ENCODE data around the gene SIL1. TPM values are rescaled to one million over a fixed set of nuclear protein-coding genes. Genes with fewer than 3 reads are reported as not detected.

SIL1 gene
- total RNA-seq, 1 experiment from 2014 or later = 46.5 TPM

GRCh38 chr5:138968601-138969000 lies 229.6 kb downstream of the SIL1 start:
- no peak for DNase-seq
- TF ChIP-seq EZH2 (IDR thresholded peaks at IDR 0.05; ENCODE audit: low read depth) = no peak
- Histone ChIP-seq H4K20me1 (ENCODE audit: insufficient read depth) (no peaks in the 10 kb centered on the region), H3K27ac (no peak overlapping the region), H3K9me2 (ENCODE audit: insufficient read depth) (no peaks in the 10 kb centered on the region), H2AFZ (no peak overlapping the region), H3K4me3 (no peak overlapping the region), H3F3A (ENCODE audit: insufficient read depth, low read depth) (no peaks in the 10 kb centered on the region), H3K4me2 (no peak overlapping the region), H3K4me1 (replicated peaks; ENCODE audit: insufficient read depth) (peaks cover 4% of the 10 kb centered on the region; the same call in 1 of the 2 replicates), H3K27me3 (ENCODE audit: insufficient read depth, low read depth) (no peaks in the 10 kb centered on the region), H3K36me3 (ENCODE audit: low read depth) (no peaks in the 10 kb centered on the region), H3K79me2 (ENCODE audit: low read depth) (no peaks in the 10 kb centered on the region), H3K9me3 (ENCODE audit: insufficient read depth, low read depth) (no peaks in the 10 kb centered on the region)
- ChIA-PET POLR2A (ENCODE audit: unreplicated experiment) (no interaction called here), CTCF (no interaction called here)
- intact Hi-C loops (cut with micrococcal nuclease; ENCODE audit: unreplicated experiment) = no loop called here
- no TSS peak for BruUV-seq (replicated peaks)

DNA sequence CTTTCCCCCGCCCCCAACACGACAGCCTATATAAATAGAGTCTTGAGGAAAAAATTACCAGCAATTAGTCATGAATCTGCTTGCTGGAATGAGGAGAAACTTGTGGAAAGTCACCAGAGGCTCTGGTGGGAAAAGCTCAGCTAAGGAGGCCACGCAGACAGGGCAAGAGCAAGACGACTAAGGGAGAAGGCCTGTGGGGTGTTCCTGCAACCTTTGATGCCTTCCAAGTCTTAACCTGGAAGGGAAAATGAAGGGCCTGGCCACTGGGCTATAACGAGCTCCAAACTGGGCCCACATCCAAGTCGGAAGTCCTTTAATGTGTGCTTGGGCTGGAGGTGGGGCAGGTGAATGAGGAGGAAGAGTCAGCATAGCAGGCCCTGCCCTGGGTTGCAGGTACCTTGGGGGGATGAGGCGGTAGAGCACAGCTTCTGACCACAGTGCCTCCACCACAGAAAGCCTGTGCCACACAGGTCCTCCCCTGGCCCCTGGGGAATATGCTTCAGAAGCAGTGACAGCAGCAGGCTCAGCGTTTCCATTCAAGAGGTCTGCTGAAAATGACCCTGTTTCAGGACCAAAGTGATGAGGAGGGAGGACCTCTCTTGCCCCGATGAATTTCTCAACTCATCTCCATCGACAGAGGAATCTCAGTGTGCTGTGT lies 230.2 kb downstream of the SIL1 start:
- Histone ChIP-seq H3K79me2 (ENCODE audit: low read depth) (no peaks in the 10 kb centered on the region), H3K27ac (no peak overlapping the region), H2AFZ (no peak overlapping the region), H3K4me3 (no peak overlapping the region), H4K20me1 (ENCODE audit: insufficient read depth) (no peaks in the 10 kb centered on the region), H3K4me2 (no peak overlapping the region), H3K36me3 (ENCODE audit: low read depth) (no peaks in the 10 kb centered on the region), H3F3A (ENCODE audit: insufficient read depth, low read depth) (no peaks in the 10 kb centered on the region), H3K4me1 (replicated peaks; ENCODE audit: insufficient read depth) (peaks cover 4% of the 10 kb centered on the region; the same call in 1 of the 2 replicates), H3K27me3 (ENCODE audit: insufficient read depth, low read depth) (no peaks in the 10 kb centered on the region), H3K9me3 (ENCODE audit: insufficient read depth, low read depth) (no peaks in the 10 kb centered on the region), H3K9me2 (ENCODE audit: insufficient read depth) (no peaks in the 10 kb centered on the region)
- CTCF ChIA-PET = no interaction called here
- intact Hi-C loops (cut with micrococcal nuclease; ENCODE audit: unreplicated experiment) = no loop called here
- TF ChIP-seq, protein P1, sequence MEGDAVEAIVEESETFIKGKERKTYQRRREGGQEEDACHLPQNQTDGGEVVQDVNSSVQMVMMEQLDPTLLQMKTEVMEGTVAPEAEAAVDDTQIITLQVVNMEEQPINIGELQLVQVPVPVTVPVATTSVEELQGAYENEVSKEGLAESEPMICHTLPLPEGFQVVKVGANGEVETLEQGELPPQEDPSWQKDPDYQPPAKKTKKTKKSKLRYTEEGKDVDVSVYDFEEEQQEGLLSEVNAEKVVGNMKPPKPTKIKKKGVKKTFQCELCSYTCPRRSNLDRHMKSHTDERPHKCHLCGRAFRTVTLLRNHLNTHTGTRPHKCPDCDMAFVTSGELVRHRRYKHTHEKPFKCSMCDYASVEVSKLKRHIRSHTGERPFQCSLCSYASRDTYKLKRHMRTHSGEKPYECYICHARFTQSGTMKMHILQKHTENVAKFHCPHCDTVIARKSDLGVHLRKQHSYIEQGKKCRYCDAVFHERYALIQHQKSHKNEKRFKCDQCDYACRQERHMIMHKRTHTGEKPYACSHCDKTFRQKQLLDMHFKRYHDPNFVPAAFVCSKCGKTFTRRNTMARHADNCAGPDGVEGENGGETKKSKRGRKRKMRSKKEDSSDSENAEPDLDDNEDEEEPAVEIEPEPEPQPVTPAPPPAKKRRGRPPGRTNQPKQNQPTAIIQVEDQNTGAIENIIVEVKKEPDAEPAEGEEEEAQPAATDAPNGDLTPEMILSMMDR (conservative IDR thresholded peaks at IDR 0.05) = no peak
- no peak for TF ChIP-seq EZH2 (IDR thresholded peaks at IDR 0.05; ENCODE audit: low read depth)
- BruUV-seq (replicated peaks) = no TSS peak
- DNase-seq = no peak
- POLR2A ChIA-PET (ENCODE audit: unreplicated experiment) = no interaction called here

DNA sequence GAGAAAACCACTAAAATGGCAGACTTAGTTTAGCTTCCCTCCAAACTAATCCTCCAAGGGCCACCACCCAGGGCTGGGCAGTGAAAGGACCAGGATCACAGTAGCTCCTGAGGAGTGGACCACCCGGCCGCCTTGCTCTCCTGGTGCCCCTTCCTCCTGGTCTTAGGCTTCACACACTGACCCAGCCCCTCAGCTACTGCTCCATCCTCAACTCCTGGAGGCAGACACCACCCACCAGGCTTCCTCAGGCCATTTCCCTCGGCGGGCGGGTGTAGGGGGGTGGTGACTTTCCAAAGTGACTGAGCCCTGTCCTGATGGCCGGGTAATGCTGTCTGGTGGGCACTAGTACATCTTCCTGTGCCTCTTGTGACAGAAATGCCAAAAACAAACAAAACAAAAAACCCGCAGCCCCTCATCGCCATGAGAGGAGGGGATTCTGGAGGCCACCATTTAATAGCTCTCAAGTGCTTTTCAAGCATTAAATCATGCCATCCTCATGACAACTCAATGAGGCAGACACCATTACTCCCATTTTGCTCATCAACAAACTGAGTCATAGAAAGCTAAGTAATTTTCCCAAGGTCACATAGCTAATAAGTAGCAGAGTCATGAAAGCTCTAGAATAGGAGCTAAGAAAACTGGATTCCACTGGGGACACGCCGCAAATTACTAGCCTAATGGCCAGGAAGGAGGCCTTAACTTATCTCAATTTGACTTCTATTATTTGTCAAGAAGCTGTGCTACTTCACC lies 231.8 kb downstream of the SIL1 start:
- no peak overlapping the region for H3K4me3 ChIP-seq
- H3K9me3 ChIP-seq (ENCODE audit: insufficient read depth, low read depth) = no peaks in the 10 kb centered on the region
- no peak overlapping the region for H3K27ac ChIP-seq
- no peaks in the 10 kb centered on the region for H3F3A ChIP-seq (ENCODE audit: insufficient read depth, low read depth)
- TF ChIP-seq EZH2 (IDR thresholded peaks at IDR 0.05; ENCODE audit: low read depth) = no peak
- TF ChIP-seq, protein P1 (conservative IDR thresholded peaks at IDR 0.05) = no peak
- peaks cover 4% of the 10 kb centered on the region; the same call in 1 of the 2 replicates for H3K4me1 ChIP-seq (replicated peaks; ENCODE audit: insufficient read depth)
- no TSS peak for BruUV-seq (replicated peaks)
- no peaks in the 10 kb centered on the region for H3K9me2 ChIP-seq (ENCODE audit: insufficient read depth)
- intact Hi-C loops (cut with micrococcal nuclease; ENCODE audit: unreplicated experiment) = no loop called here
- no peaks in the 10 kb centered on the region for H3K27me3 ChIP-seq (ENCODE audit: insufficient read depth, low read depth)
- DNase-seq = no peak
- no peak overlapping the region for H2AFZ ChIP-seq
- H3K4me2 ChIP-seq = no peak overlapping the region
- no peaks in the 10 kb centered on the region for H4K20me1 ChIP-seq (ENCODE audit: insufficient read depth)
- POLR2A ChIA-PET (ENCODE audit: unreplicated experiment) = no interaction called here
- no peaks in the 10 kb centered on the region for H3K36me3 ChIP-seq (ENCODE audit: low read depth)
- CTCF ChIA-PET = interaction anchor here (0.6 kb wide), 1 partner anchor 232 kb away, joined by 5 read pairs; no protein-coding TSS in a partner anchor
- H3K79me2 ChIP-seq (ENCODE audit: low read depth) = no peaks in the 10 kb centered on the region
